ENCODE measurements around the gene NETO2. TPM values are rescaled to one million over a fixed set of nuclear protein-coding genes. Genes with fewer than 3 reads are reported as not detected.

NETO2 gene
- total and polyA plus RNA-seq, 9 of the 15 experiments (the other 6 are each of a cell fraction or from before 2014, with no cell fraction given): 4.1 to 37.0 (median 22.2) TPM

DNA sequence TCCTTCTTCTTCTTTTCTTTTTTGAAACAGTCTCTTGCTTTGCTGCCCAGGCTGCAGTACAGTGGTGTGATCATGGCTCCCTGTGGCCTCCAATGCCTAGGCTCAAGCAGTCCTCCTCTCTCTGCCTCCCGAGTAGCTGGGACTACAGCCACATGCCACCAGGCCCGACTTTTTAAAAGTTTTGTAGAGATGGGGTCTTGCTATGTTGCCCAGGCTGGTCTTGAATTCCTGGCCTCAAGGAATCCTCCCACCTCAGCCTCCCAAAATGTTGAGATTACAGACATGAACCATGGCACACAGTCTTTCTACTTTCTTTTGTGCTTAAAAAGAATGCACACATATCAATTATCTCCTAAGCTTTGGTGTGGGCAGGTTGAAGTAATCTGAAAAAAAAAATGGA lies 109.3 kb downstream of the NETO2 start:
- CTCF ChIA-PET (ENCODE audit: low intra/inter-chr PET ratio): interaction anchor here (0.6 kb wide), 1 partner anchor 911 kb away, joined by 3 read pairs; no protein-coding TSS in a partner anchor
- H4K20me1 ChIP-seq (replicated peaks; ENCODE audit: control insufficient read depth, insufficient read depth, low read length): no peaks in the 10 kb centered on the region
- intact Hi-C loops (cut with micrococcal nuclease) (loop anchor here (10.0 kb wide), 1 partner anchor 100 kb away; no protein-coding TSS in a partner anchor), in situ Hi-C loops (cut with MboI) (no loop called here)
- no peaks in the 10 kb centered on the region for H3K9me3 ChIP-seq (replicated peaks; ENCODE audit: control insufficient read depth, insufficient read depth, low read depth, low read length)
- BruUV-seq (replicated peaks): no TSS peak
- DNase-seq (ENCODE audit: extremely low read depth in 1 of 4, low spot score in 3 of 4) (no peak), ATAC-seq (no peak), FAIRE-seq (no peak)
- POLR2A ChIA-PET: interaction anchor here (0.6 to 1.4 kb wide), 3 partner anchors 20 to 1579 kb away, joined by 3 to 5 read pairs (median 3); no protein-coding TSS in a partner anchor
- peaks cover 12 to 35% of the 10 kb centered on the region in 2 experiments; a peak in 4 of 5 replicates for H3K27me3 ChIP-seq (ENCODE audit: control insufficient read depth in 2 of 2, insufficient read depth in 2 of 2, low read length in 2 of 2)
- H3K4me1 ChIP-seq (replicated peaks in 1 of 2; ENCODE audit: control insufficient read depth in 2 of 2, insufficient read depth in 2 of 2, low read length in 2 of 2): peaks cover 0 to 13% of the 10 kb centered on the region in 2 experiments; a peak in 3 of 5 replicates
- H3K36me3 ChIP-seq (ENCODE audit: control insufficient read depth, insufficient read depth, low read length): no peaks in the 10 kb centered on the region
- no peak overlapping the region for H2AFZ ChIP-seq (ENCODE audit: low read depth, low read length)
- no peak overlapping the region for H3K4me2 ChIP-seq (ENCODE audit: insufficient read depth, low read length)
- H3K4me3 ChIP-seq: no peak overlapping the region
- H3K9me1 ChIP-seq (ENCODE audit: control insufficient read depth, insufficient read depth, low read length): no peaks in the 10 kb centered on the region
- peak; percentile 87 for TF ChIP-seq ZNF121 (CRISPR knock-in tag; conservative IDR thresholded peaks at IDR 0.05)
- peak; percentile 39 for TF ChIP-seq RBM25 (IDR thresholded peaks at IDR 0.05; ENCODE audit: low read depth, low read length, severe bottlenecking)
- TF ChIP-seq, protein P1, sequence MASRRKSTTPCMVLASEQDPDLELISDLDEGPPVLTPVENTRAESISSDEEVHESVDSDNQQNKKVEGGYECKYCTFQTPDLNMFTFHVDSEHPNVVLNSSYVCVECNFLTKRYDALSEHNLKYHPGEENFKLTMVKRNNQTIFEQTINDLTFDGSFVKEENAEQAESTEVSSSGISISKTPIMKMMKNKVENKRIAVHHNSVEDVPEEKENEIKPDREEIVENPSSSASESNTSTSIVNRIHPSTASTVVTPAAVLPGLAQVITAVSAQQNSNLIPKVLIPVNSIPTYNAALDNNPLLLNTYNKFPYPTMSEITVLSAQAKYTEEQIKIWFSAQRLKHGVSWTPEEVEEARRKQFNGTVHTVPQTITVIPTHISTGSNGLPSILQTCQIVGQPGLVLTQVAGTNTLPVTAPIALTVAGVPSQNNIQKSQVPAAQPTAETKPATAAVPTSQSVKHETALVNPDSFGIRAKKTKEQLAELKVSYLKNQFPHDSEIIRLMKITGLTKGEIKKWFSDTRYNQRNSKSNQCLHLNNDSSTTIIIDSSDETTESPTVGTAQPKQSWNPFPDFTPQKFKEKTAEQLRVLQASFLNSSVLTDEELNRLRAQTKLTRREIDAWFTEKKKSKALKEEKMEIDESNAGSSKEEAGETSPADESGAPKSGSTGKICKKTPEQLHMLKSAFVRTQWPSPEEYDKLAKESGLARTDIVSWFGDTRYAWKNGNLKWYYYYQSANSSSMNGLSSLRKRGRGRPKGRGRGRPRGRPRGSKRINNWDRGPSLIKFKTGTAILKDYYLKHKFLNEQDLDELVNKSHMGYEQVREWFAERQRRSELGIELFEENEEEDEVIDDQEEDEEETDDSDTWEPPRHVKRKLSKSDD (conservative IDR thresholded peaks at IDR 0.05; ENCODE audit: low read length): no peak
- H3K79me2 ChIP-seq (ENCODE audit: control insufficient read depth, insufficient read depth, low read length): no peaks in the 10 kb centered on the region
- H3K9ac ChIP-seq (ENCODE audit: insufficient read depth in 1 of 2, low read depth in 2 of 2, low read length in 2 of 2): no peak overlapping the region
- 0% methylated on average over 2 of the region's 2 CpGs for WGBS (ENCODE audit: insufficient coverage, low coverage, missing lambda C conversion rate)
- no peak overlapping the region for H3K27ac ChIP-seq (ENCODE audit: extremely low read depth, low read depth, low read length)
